Pancreas (tissue), 10 donors: ENCODE data around the gene TNPO3. TPM values are rescaled to one million over a fixed set of nuclear protein-coding genes. Genes with fewer than 3 reads are reported as not detected.
"Not testable (repeated sequence)": the region's sequence is repeated elsewhere in the genome, so short reads cannot be mapped to it uniquely, and the experiment has no call there.

ENCODE experiments used
- ATAC-seq, 4 donors: fragments of 200-7000 bp; cut with Tn5 transposase; one replicate each; pipeline versions ENCODE4 v1.8.0 to v1.9.1; 2020; ENCODE audit warnings: mild to moderate bottlenecking in 4 of 4, moderate library complexity in 4 of 4
- DNase-seq, 6 donors: peaks; one replicate each; pipeline ENCODE4 v3.0.0-alpha.2; 2020
- FAIRE-seq: peaks from 2 replicates; lab custom pipeline; 2012; peaks lifted over from hg19 to GRCh38; lab: Jason Lieb, UNC
- H3K27ac ChIP-seq, 4 donors: fragments of 200-600 bp; sonication (generic); 1 replicate in 3 of 4; 2 replicates in 1 of 4; pipeline versions ENCODE4 v1.5.0 to v1.8.0; 2020
- H3K27me3 ChIP-seq, 4 donors: fragments of 200-600 bp; one replicate each; pipeline ENCODE4 v1.8.0; 2021
- H3K36me3 ChIP-seq, 3 donors: fragments of 200-600 bp; sonication (generic) in 1 of 3; one replicate each; pipeline versions ENCODE4 v1.5.0 to v1.8.0; 2020 to 2021
- H3K4me1 ChIP-seq, 3 donors: fragments of 200-600 bp; one replicate each; pipeline ENCODE4 v1.8.0; 2021
- H3K4me3 ChIP-seq, 4 donors: fragments of 200-600 bp; sonication (generic) in 2 of 4; one replicate each; pipeline versions ENCODE4 v1.5.0 to v1.8.0; 2020 to 2021
- H3K9me3 ChIP-seq, 4 donors: fragments of 200-600 bp; one replicate each; pipeline ENCODE4 v1.8.0; 2021
- WGBS, 2 donors: extraction: QIAGEN DNeasy Blood & Tissue Kit; methylation state at CpG; one replicate each; pipeline ENCODE4 v1.1.7; 2013; 5-methylcytosine and 5-hydroxymethylcytosine counted together
- intact Hi-C, 3 donors: fragments of 100-400 bp; cut with DNase I; formaldehyde crosslinking; loops; one replicate each; pipeline versions ENCODE4 v1.11.1 to v1.14.2; 2022
- polyA plus RNA-seq, 2 donors: library from polyadenylated mRNA; stranded (reverse); fragments of 200-250 nt; gene quantifications; one replicate each; pipeline ENCODE4 v1.2.3, GENCODE V29; 2013
- total RNA-seq, 6 donors: library from RNA; stranded (reverse); fragmentation: NEBNext Ultra II Directional in 4 of 6; extraction: Animal tissue kit (Norgen Biotek cat#: 25700) in 4 of 6; gene quantifications; one replicate each; pipeline versions ENCODE4 v1.2.1 to v1.2.4, GENCODE V29; 2021 to 2023
- TF ChIP-seq, protein P1 (sequence below), 4 donors: fragments of 200-600 bp; sonication (generic) in 3 of 4; IDR thresholded peaks; one replicate each; pipeline versions ENCODE4 v1.5.0 to v1.8.0; 2021; ENCODE audit warnings: antibody characterized with exemption in 4 of 4
- donor health status: healthy with polysubstance abuse.
- donor health status: DM: no; HTN: no; CAD: no; lungs with moderate emphysema.
- donor health status: DM: no; HTN: no; CAD: no.
- donor health status: control.
- donor health status: control.
- donor health status: Bipolar disorder and iron deficiency.
- donor health status: DM: yes; HTN: yes; CAD: no.
- donor health status: DM: no; HTN: no; CAD: no.
- donor health status: DM: no; HTN: no; CAD: no.
- donor health status: DM: yes; HTN: yes; CAD: no.

The TNPO3 gene
- total and polyA plus RNA-seq, 8 donors, result 6.5 to 20.7 (median 14.6) TPM

DNA sequence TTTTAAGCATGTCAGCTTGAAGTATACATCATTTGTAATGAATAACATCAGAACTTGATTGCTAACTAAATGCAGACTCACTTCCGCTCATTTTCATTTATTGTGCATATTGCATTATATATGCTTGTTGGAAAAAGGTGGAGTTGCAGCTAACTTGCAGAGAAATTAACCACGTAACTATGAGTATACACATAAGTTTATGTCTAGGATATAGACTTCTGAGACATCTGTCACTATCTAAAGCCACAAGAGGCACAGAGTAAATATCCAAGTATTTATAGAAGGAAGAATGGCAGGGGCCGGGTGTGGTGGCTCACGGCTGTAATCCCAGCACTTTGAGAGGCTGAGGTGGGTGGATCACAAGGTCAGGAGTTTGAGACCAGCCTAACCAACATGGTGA lies 47.3 kb downstream of the TNPO3 start:
- ATAC-seq (no peak), DNase-seq (no peak), FAIRE-seq (no peak)
- no peak overlapping the region for H3K27ac ChIP-seq
- no peaks in the 10 kb centered on the region for H3K9me3 ChIP-seq
- H3K27me3 ChIP-seq, result no peaks in the 10 kb centered on the region
- no peaks in the 10 kb centered on the region for H3K36me3 ChIP-seq
- TF ChIP-seq, protein P1, sequence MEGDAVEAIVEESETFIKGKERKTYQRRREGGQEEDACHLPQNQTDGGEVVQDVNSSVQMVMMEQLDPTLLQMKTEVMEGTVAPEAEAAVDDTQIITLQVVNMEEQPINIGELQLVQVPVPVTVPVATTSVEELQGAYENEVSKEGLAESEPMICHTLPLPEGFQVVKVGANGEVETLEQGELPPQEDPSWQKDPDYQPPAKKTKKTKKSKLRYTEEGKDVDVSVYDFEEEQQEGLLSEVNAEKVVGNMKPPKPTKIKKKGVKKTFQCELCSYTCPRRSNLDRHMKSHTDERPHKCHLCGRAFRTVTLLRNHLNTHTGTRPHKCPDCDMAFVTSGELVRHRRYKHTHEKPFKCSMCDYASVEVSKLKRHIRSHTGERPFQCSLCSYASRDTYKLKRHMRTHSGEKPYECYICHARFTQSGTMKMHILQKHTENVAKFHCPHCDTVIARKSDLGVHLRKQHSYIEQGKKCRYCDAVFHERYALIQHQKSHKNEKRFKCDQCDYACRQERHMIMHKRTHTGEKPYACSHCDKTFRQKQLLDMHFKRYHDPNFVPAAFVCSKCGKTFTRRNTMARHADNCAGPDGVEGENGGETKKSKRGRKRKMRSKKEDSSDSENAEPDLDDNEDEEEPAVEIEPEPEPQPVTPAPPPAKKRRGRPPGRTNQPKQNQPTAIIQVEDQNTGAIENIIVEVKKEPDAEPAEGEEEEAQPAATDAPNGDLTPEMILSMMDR (IDR thresholded peaks at IDR 0.05), result no peak
- WGBS, 2 donors, result 94 to 97% methylated on average over 4 of the region's 4 CpGs
- no peaks in the 10 kb centered on the region for H3K4me1 ChIP-seq
- no peak overlapping the region for H3K4me3 ChIP-seq
- intact Hi-C loops, result no loop called here

DNA sequence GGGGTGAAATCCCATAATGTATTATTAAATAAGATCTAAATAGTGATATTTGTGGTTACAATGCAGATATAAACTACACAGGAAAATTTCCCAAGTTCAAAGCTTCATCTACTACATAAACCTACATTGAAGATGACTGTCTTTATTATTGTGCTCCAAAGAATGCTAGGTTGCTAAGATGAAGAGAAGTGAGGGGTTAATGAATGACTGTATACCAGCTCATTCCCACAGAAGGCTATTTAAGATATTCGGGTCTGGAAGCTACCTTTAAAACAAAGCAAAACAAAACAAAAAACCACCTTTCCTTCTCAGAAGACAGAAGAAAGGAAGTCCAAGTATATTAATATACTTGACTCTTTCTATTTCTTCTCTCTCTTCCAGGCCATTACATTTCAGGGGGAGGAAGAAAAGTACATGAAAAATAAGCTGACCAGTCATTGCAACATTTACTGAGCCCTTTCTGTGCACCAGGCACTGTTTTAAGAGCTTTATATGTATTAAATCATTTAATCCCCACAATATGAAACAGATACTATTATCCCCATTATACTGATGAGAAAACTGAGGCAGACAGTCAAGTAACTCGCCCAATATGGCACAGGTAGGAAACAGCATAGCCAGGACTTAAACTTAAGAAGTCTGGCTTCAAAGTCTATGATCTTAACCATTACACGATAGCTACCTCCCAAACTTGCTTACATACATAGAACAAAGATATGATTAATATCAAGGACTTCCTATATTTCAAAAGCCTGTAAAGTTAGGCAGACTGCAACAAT lies 48.1 kb downstream of the TNPO3 start:
- H3K9me3 ChIP-seq, result no peaks in the 10 kb centered on the region
- no peak overlapping the region for H3K27ac ChIP-seq
- H3K4me1 ChIP-seq, result no peaks in the 10 kb centered on the region
- FAIRE-seq, result no peak
- H3K4me3 ChIP-seq, result no peak overlapping the region
- no peak for DNase-seq
- 72 to 76% methylated on average over 3 of the region's 3 CpGs for WGBS, 2 donors
- no peaks in the 10 kb centered on the region for H3K36me3 ChIP-seq
- H3K27me3 ChIP-seq, result no peaks in the 10 kb centered on the region
- ATAC-seq, result no peak
- intact Hi-C loops, result no loop called here
- TF ChIP-seq, protein P1 (IDR thresholded peaks at IDR 0.05), result no peak

DNA sequence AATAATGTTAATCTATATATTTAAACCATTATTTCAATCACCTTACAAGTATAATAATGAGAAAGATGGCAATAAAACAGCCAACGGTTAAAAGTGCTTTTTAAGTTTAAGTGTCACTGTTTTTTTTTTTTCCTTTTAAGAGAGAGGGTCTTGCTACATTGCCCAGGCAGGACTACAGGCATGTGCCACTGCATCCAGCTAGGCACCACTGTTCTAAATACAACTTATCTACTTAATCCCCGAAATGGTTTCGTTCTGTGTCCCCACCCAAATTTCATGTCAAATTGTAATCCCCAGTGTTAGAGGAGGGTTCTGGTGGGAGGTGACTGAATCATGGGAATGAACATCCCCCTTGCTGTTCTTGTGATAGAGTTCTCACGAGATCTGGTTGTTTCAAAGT lies 49.7 kb downstream of the TNPO3 start:
- Histone ChIP-seq H3K36me3 (peaks cover 0 to 3% (median 0%) of the 10 kb centered on the region in 3 donors), H3K27ac (no peak overlapping the region), H3K4me3 (no peak overlapping the region), H3K9me3 (no peaks in the 10 kb centered on the region), H3K27me3 (no peaks in the 10 kb centered on the region), H3K4me1 (no peaks in the 10 kb centered on the region)
- intact Hi-C loops, result no loop called here
- no peak for DNase-seq
- TF ChIP-seq, protein P1 (IDR thresholded peaks at IDR 0.05), result no peak
- ATAC-seq, result no peak
- no peak for FAIRE-seq
- WGBS, 2 donors, result 88 to 89% methylated on average over 4 of the region's 4 CpGs

DNA sequence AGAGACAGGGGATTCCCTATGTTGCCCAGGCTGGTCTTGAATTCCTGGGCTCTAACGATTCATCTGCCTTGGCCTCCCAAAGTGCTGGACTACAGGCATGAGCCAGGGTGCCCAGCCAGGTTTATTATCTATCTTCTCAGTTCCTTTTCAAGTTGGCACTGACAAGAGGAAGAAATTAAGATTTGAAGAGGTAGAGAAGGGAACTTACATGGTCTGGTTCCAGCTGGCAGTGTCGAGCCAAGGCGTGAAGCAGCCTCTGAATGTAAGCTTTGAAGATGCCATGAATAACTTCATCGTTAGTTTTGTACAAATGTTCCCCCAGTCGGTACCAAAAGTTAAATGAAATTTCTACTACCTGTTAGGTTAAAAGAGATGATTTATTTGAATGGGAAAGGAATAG lies 57.7 kb downstream of the TNPO3 start:
- intact Hi-C loops, result no loop called here
- no peak overlapping the region for H3K27ac ChIP-seq
- H3K4me3 ChIP-seq, result no peak overlapping the region
- no peaks in the 10 kb centered on the region for H3K27me3 ChIP-seq
- no peaks in the 10 kb centered on the region for H3K4me1 ChIP-seq
- peaks cover 3 to 14% (median 3%) of the 10 kb centered on the region in 3 donors for H3K36me3 ChIP-seq
- DNase-seq (no peak), FAIRE-seq (no peak), ATAC-seq (no peak)
- no peaks in the 10 kb centered on the region for H3K9me3 ChIP-seq
- WGBS, 2 donors, result 93% methylated on average over 5 of the region's 5 CpGs
- TF ChIP-seq, protein P1 (IDR thresholded peaks at IDR 0.05), result no peak

DNA sequence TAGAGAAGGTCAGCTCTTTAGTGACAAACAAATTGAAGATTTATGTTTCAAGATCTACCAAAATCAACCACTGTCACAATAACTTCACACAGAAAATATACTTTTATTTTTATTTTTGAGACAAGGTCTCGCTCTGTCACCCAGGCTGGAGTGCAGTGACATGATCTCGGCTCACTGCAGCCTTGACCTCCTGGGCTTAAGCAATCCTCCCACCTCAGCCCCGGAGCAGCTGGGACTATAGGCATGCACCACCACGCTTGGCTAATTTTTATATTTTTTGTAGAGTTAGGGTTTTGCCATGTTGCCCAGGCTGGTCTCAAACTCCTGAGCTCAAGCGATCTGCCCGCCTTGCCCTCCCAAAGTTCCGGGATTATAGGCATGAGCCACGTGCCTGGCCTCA lies 60.4 kb downstream of the TNPO3 start:
- H3K27ac ChIP-seq, FAIRE-seq, H3K4me3 ChIP-seq, H3K27me3 ChIP-seq, intact Hi-C loops, H3K9me3 ChIP-seq, DNase-seq, ATAC-seq, H3K4me1 ChIP-seq: not testable (repeated sequence)
- H3K36me3 ChIP-seq, result peaks cover 3 to 19% (median 3%) of the 10 kb centered on the region in 3 donors
- WGBS, 2 donors, result 95 to 96% methylated on average over 8 of the region's 8 CpGs
